Measurements from ENCODE around the gene KRT16. TPM values are rescaled to one million over a fixed set of nuclear protein-coding genes. Genes with fewer than 3 reads are reported as not detected.

Gene KRT16
- total RNA-seq, 2 experiments from 2014 or later: not detected

- Mint-ChIP-seq H3K4me1 (ENCODE audit: low read depth) (no peaks in the 10 kb centered on the region), H3K27me3 (no peaks in the 10 kb centered on the region), H3K36me3 (ENCODE audit: low read depth) (no peaks in the 10 kb centered on the region), H3K4me3 (no peak overlapping the region), H3K27ac (no peak overlapping the region), H3K9me3 (no peaks in the 10 kb centered on the region)
- no peak overlapping the region for H3K27ac ChIP-seq (ENCODE audit: low read depth in 1 of 2, low read length in 2 of 2)
- ChIA-PET CTCF (no interaction called here), POLR2A (no interaction called here)
- DNase-seq: no peak
- no peaks in the 10 kb centered on the region for H3K27me3 ChIP-seq (ENCODE audit: control insufficient read depth in 1 of 2, insufficient read depth in 2 of 2, low read length in 2 of 2)
- intact Hi-C loops (cut with DNase I, micrococcal nuclease): no loop called here
- no peaks in the 10 kb centered on the region for H3K9me3 ChIP-seq (ENCODE audit: control insufficient read depth in 1 of 2, insufficient read depth in 1 of 2, low read length in 2 of 2)
- no peak for ATAC-seq (ENCODE audit: poor library complexity)
- no peaks in the 10 kb centered on the region for H3K36me3 ChIP-seq (ENCODE audit: insufficient read depth, low read length)
- no peaks in the 10 kb centered on the region for H3K4me1 ChIP-seq (ENCODE audit: insufficient read depth, low read length)
- TF ChIP-seq CTCF (IDR thresholded peaks at IDR 0.05): no peak
- no peak overlapping the region for H3K4me3 ChIP-seq (ENCODE audit: low read length)
These were observed 26.4 kb upstream of the KRT16 start for GRCh38 chr17:41638941-41639340.

DNA sequence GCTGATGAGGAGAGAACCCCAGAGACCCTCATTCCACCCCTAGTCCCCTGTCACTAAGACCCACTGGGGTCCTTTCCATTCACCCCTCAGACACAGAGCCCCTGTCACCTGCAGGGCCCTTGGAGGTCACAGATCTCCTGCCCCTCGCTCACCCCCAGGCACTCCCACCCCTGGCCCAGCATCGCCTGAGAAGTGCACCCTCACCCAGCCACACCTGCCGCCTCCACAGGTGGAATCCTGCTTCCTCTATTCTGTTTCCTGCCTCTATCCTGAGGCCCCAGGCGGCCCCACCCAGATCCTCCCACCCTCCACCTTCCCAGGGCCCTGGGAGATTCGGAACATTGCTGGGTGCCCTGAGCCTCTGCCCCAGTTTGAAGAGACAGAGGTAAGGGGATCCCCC lies 25.6 kb upstream of the KRT16 start:
- DNase-seq: no peak
- ChIA-PET CTCF (no interaction called here), POLR2A (no interaction called here)
- no peaks in the 10 kb centered on the region for H3K9me3 ChIP-seq (ENCODE audit: control insufficient read depth in 1 of 2, insufficient read depth in 1 of 2, low read length in 2 of 2)
- Mint-ChIP-seq H3K9me3 (no peaks in the 10 kb centered on the region), H3K4me3 (no peak overlapping the region), H3K27me3 (no peaks in the 10 kb centered on the region), H3K4me1 (ENCODE audit: low read depth) (no peaks in the 10 kb centered on the region), H3K27ac (no peak overlapping the region), H3K36me3 (ENCODE audit: low read depth) (no peaks in the 10 kb centered on the region)
- no peaks in the 10 kb centered on the region for H3K4me1 ChIP-seq (ENCODE audit: insufficient read depth, low read length)
- H3K4me3 ChIP-seq (ENCODE audit: low read length): no peak overlapping the region
- no peak overlapping the region for H3K27ac ChIP-seq (ENCODE audit: low read depth in 1 of 2, low read length in 2 of 2)
- H3K36me3 ChIP-seq (ENCODE audit: insufficient read depth, low read length): no peaks in the 10 kb centered on the region
- no peak for TF ChIP-seq CTCF (IDR thresholded peaks at IDR 0.05)
- intact Hi-C loops (cut with DNase I, micrococcal nuclease): no loop called here
- no peak for ATAC-seq (ENCODE audit: poor library complexity)
- no peaks in the 10 kb centered on the region for H3K27me3 ChIP-seq (ENCODE audit: control insufficient read depth in 1 of 2, insufficient read depth in 2 of 2, low read length in 2 of 2)

DNA sequence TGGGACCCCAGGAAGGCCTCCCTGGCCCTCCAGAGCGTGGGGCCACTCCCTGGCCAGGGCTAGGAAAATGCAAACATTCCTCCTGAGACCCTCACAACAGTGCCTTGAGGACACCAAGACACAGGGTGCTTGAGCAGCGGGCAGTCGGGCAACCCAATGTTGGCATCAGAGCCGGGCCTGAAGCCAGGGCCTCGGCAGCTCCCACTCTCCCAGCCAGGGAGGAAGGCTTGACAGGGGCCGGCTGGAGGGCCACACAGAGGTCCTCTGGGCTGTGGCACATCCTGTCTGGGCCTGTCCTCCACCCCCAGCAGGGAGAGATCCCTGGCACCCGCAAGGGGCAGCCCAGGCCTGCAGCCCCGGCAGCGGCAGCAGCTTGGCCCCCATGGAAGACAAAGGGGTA lies 24.1 kb upstream of the KRT16 start:
- Histone ChIP-seq H3K27me3 (ENCODE audit: control insufficient read depth in 1 of 2, insufficient read depth in 2 of 2, low read length in 2 of 2) (no peaks in the 10 kb centered on the region), H3K9me3 (ENCODE audit: control insufficient read depth in 1 of 2, insufficient read depth in 1 of 2, low read length in 2 of 2) (no peaks in the 10 kb centered on the region), H3K36me3 (ENCODE audit: insufficient read depth, low read length) (no peaks in the 10 kb centered on the region), H3K4me3 (ENCODE audit: low read length) (no peak overlapping the region), H3K4me1 (ENCODE audit: insufficient read depth, low read length) (no peaks in the 10 kb centered on the region), H3K27ac (ENCODE audit: low read depth in 1 of 2, low read length in 2 of 2) (no peak overlapping the region)
- Mint-ChIP-seq H3K4me1 (ENCODE audit: low read depth) (no peaks in the 10 kb centered on the region), H3K27ac (no peak overlapping the region), H3K27me3 (no peaks in the 10 kb centered on the region), H3K36me3 (ENCODE audit: low read depth) (no peaks in the 10 kb centered on the region), H3K9me3 (no peaks in the 10 kb centered on the region), H3K4me3 (no peak overlapping the region)
- ATAC-seq (ENCODE audit: poor library complexity): no peak
- no peak for DNase-seq
- TF ChIP-seq CTCF (IDR thresholded peaks at IDR 0.05): no peak
- intact Hi-C loops (cut with DNase I, micrococcal nuclease): no loop called here
- CTCF ChIA-PET: no interaction called here
- POLR2A ChIA-PET: no interaction called here

Data from CD4-positive, alpha-beta T cell (primary cell).